ENCODE measurements around the gene RBM6. TPM values are rescaled to one million over a fixed set of nuclear protein-coding genes. Genes with fewer than 3 reads are reported as not detected.

Gene RBM6
- total RNA-seq, 1 donor from 2014 or later, result 110 TPM

- intact Hi-C loops (cut with DNase I), result no loop called here
- no peak for TF ChIP-seq CTCF (IDR thresholded peaks at IDR 0.05)
- Histone ChIP-seq H3K9me3 (no peaks in the 10 kb centered on the region), H3K4me1 (no peaks in the 10 kb centered on the region), H3K36me3 (peaks cover 53% of the 10 kb centered on the region), H3K4me3 (no peak overlapping the region), H3K27ac (no peak overlapping the region), H3K27me3 (no peaks in the 10 kb centered on the region)
- ATAC-seq (no peak), DNase-seq (no peak)
Measured at GRCh38 chr3:50001511-50001910, 61.6 kb downstream of the RBM6 start.

- Histone ChIP-seq H3K4me3 (no peak overlapping the region), H3K9me3 (no peaks in the 10 kb centered on the region), H3K36me3 (peaks cover 41% of the 10 kb centered on the region), H3K27ac (no peak overlapping the region), H3K4me1 (no peaks in the 10 kb centered on the region), H3K27me3 (no peaks in the 10 kb centered on the region)
- no peak for DNase-seq
- TF ChIP-seq CTCF (IDR thresholded peaks at IDR 0.05), result no peak
- intact Hi-C loops (cut with DNase I), result no loop called here
- no peak for ATAC-seq
Measured at GRCh38 chr3:50003216-50003615, 63.3 kb downstream of the RBM6 start.

GRCh38 chr3:50003824-50004223 lies 63.9 kb downstream of the RBM6 start:
- no peak for ATAC-seq
- H3K9me3 ChIP-seq, result no peaks in the 10 kb centered on the region
- no peaks in the 10 kb centered on the region for H3K4me1 ChIP-seq
- no peak overlapping the region for H3K4me3 ChIP-seq
- TF ChIP-seq CTCF (IDR thresholded peaks at IDR 0.05), result no peak
- H3K27ac ChIP-seq, result no peak overlapping the region
- intact Hi-C loops (cut with DNase I), result no loop called here
- no peaks in the 10 kb centered on the region for H3K27me3 ChIP-seq
- H3K36me3 ChIP-seq, result peaks cover 37% of the 10 kb centered on the region
- no peak for DNase-seq

GRCh38 chr3:50008931-50009330 lies 69.0 kb downstream of the RBM6 start:
- intact Hi-C loops (cut with DNase I), result no loop called here
- Histone ChIP-seq H3K36me3 (peaks cover 29% of the 10 kb centered on the region), H3K27ac (no peak overlapping the region), H3K4me1 (no peaks in the 10 kb centered on the region), H3K27me3 (no peaks in the 10 kb centered on the region), H3K9me3 (no peaks in the 10 kb centered on the region), H3K4me3 (no peak overlapping the region)
- no peak for TF ChIP-seq CTCF (IDR thresholded peaks at IDR 0.05)
- DNase-seq (no peak), ATAC-seq (peak; percentile 32)

GRCh38 chr3:50010959-50011358 lies 71.0 kb downstream of the RBM6 start:
- DNase-seq (no peak), ATAC-seq (no peak)
- Histone ChIP-seq H3K36me3 (peaks cover 27% of the 10 kb centered on the region), H3K4me3 (no peak overlapping the region), H3K9me3 (no peaks in the 10 kb centered on the region), H3K4me1 (no peaks in the 10 kb centered on the region), H3K27me3 (no peaks in the 10 kb centered on the region), H3K27ac (no peak overlapping the region)
- intact Hi-C loops (cut with DNase I), result no loop called here
- TF ChIP-seq CTCF (IDR thresholded peaks at IDR 0.05), result no peak

GRCh38 chr3:50015918-50016317 lies 76.0 kb downstream of the RBM6 start:
- no peaks in the 10 kb centered on the region for H3K4me1 ChIP-seq
- H3K27me3 ChIP-seq, result no peaks in the 10 kb centered on the region
- no peak overlapping the region for H3K27ac ChIP-seq
- no peak overlapping the region for H3K4me3 ChIP-seq
- H3K9me3 ChIP-seq, result no peaks in the 10 kb centered on the region
- no peak for ATAC-seq
- intact Hi-C loops (cut with DNase I), result no loop called here
- peaks cover 40% of the 10 kb centered on the region for H3K36me3 ChIP-seq
- DNase-seq, result no peak
- no peak for TF ChIP-seq CTCF (IDR thresholded peaks at IDR 0.05)
